Heart right ventricle (tissue), 16 donors: ENCODE data around the gene PAM16. TPM values are rescaled to one million over a fixed set of nuclear protein-coding genes. Genes with fewer than 3 reads are reported as not detected.

ENCODE experiments used
- ATAC-seq, 8 donors: fragments of 200-7000 bp; cut with Tn5 transposase; one replicate each; pipeline ENCODE4 v1.9.1; 2020; ENCODE audit warnings: mild to moderate bottlenecking in 8 of 8, moderate library complexity in 8 of 8, moderate number of reproducible peaks in 1 of 8
- DNase-seq, 2 donors: peaks; one replicate each; pipeline ENCODE4 v3.0.0-alpha.2; 2020
- H3K27ac ChIP-seq, 10 donors: fragments of 200-600 bp; sonication (generic) in 2 of 10; one replicate each; pipeline versions ENCODE4 v1.5.0 to v1.8.0; 2020 to 2022; ENCODE audit warnings: mild to moderate bottlenecking in 3 of 10
- H3K27me3 ChIP-seq, 7 donors: fragments of 200-600 bp; one replicate each; pipeline ENCODE4 v1.8.0; 2021 to 2022; ENCODE audit warnings: mild to moderate bottlenecking in 2 of 7
- H3K36me3 ChIP-seq, 9 donors: fragments of 200-600 bp; sonication (generic) in 1 of 9; one replicate each; pipeline versions ENCODE4 v1.5.0 to v1.8.0; 2020 to 2022; ENCODE audit warnings: mild to moderate bottlenecking in 2 of 9
- H3K4me1 ChIP-seq, 9 donors: fragments of 200-600 bp; sonication (generic) in 1 of 9; one replicate each; pipeline versions ENCODE4 v1.5.0 to v1.8.0; 2020 to 2022; ENCODE audit warnings: mild to moderate bottlenecking in 4 of 9
- H3K4me3 ChIP-seq, 10 donors: fragments of 200-600 bp; sonication (generic) in 2 of 10; one replicate each; pipeline versions ENCODE4 v1.5.0 to v1.8.0; 2020 to 2022; ENCODE audit warnings: mild to moderate bottlenecking in 7 of 10, moderate library complexity in 2 of 10
- H3K9me3 ChIP-seq, 11 donors: fragments of 200-600 bp in 10 of 11; sonication (generic) in 2 of 11; one replicate each; pipeline versions ENCODE4 v1.5.0 to v1.8.0; 2013 to 2022; ENCODE audit warnings: mild to moderate bottlenecking in 2 of 11, control low read depth in 1 of 11, moderate library complexity in 1 of 11
- WGBS, 2 donors: extraction: QIAGEN DNeasy Blood & Tissue Kit; methylation state at CpG; one replicate each; pipeline ENCODE4 v1.1.7; 2013; ENCODE audit warnings: inconsistent platforms in 1 of 2; 5-methylcytosine and 5-hydroxymethylcytosine counted together
- intact Hi-C, 10 donors: fragments of 100-400 bp; cut with DNase I; formaldehyde crosslinking; loops; one replicate each; pipeline versions ENCODE4 v1.11.1 to v1.14.2; 2022
- polyA plus RNA-seq, 2 donors: library from polyadenylated mRNA; stranded (reverse); fragments of 200-250 nt; gene quantifications; one replicate each; pipeline ENCODE4 v1.2.3, GENCODE V29; 2013
- total RNA-seq, 10 donors: library from RNA; stranded (reverse); fragmentation: NEBNext Ultra II Directional in 3 of 10; extraction: Animal tissue kit (Norgen Biotek cat#: 25700) in 3 of 10; gene quantifications; one replicate each; pipeline versions ENCODE4 v1.2.1 to v1.2.4, GENCODE V29; 2021 to 2023
- TF ChIP-seq, protein P1 (sequence below), 9 donors: fragments of 200-600 bp; sonication (generic) in 2 of 9; IDR thresholded peaks; one replicate each; pipeline versions ENCODE4 v1.5.0 to v1.8.0; 2021 to 2022; ENCODE audit warnings: antibody characterized with exemption in 9 of 9, mild to moderate bottlenecking in 5 of 9, moderate library complexity in 1 of 9
- donor health status: Arrhythmogenic right ventricular cardiomyopathy.
- donor health status: ischemic (EF 13 %, LVEDD 7.1; RV severe dilation, severe dysfunction).
- donor health status: healthy with polysubstance abuse.
- donor health status: DM: no; HTN: yes; CAD: no.
- donor health status: DM: no; HTN: no; CAD: no.
- donor health status: ischemic (EF 25% LVEDD 6.9; RV normal size, moderate dysfunction).
- donor health status: ischemic (EF 25% LVEDD 5.7; RV mildly dilated, moderate dysfunction).
- donor health status: healthy.
- donor health status: DM: yes; HTN: yes; CAD: no.
- donor health status: Ischemic cardiomyopathy.
- donor health status: ischemic (EF 35%, LVEDD 5.7; RV mildly dilated, moderate dysfunction).
- donor health status: nonischemic (EF 11% LVEDD 7.7; RV severe dilation, severe dysfunction).
- donor health status: DM: yes; HTN: yes; CAD: no.
- donor health status: PGD.
- donor health status: ischemic (EF 29% LVEDD 5.4; RV normal size, mild dysfunction).
- donor health status: nonischemic (EF 23%, LVEDD 6.1; RV moderate dilation, normal function).

The PAM16 gene
- total and polyA plus RNA-seq, 12 donors = 44.2 to 288 (median 59.0) TPM

DNA sequence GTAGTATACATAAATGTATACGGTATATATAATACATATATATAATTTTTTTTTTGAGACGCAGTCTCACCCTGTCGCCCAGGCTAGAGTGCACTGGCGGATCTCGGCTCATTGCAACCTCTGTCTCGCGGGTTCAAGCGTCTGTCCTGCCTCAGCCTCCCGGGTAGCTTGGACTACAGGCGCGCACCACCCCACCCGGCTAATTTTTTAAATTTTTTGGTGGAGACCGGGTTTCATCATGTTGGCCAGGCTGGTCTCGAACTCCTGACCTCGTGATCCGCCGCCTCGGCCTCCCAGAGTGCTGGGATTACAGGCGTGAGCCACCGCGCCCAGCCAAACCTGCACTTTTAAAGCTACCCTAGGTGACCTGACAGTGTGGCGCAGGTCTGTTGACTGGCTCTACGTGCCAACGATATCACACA lies 745 bp downstream of the PAM16 start:
- Histone ChIP-seq H3K4me1 (peaks cover 11 to 53% (median 30%) of the 10 kb centered on the region in 9 donors), H3K4me3 (peak overlapping the region; percentile 66 to 96 (median 86)), H3K27ac (peak overlapping the region in 9 of 10 donors; percentile 71 to 98 (median 86)), H3K9me3 (no peaks in the 10 kb centered on the region), H3K36me3 (peaks cover 0 to 13% (median 0%) of the 10 kb centered on the region in 9 donors), H3K27me3 (no peaks in the 10 kb centered on the region)
- WGBS, 2 donors = 31 to 35% methylated on average over 24 of the region's 24 CpGs
- ATAC-seq (peak in 2 of 8 donors; percentile 1 to 5), DNase-seq (no peak)
- TF ChIP-seq, protein P1, sequence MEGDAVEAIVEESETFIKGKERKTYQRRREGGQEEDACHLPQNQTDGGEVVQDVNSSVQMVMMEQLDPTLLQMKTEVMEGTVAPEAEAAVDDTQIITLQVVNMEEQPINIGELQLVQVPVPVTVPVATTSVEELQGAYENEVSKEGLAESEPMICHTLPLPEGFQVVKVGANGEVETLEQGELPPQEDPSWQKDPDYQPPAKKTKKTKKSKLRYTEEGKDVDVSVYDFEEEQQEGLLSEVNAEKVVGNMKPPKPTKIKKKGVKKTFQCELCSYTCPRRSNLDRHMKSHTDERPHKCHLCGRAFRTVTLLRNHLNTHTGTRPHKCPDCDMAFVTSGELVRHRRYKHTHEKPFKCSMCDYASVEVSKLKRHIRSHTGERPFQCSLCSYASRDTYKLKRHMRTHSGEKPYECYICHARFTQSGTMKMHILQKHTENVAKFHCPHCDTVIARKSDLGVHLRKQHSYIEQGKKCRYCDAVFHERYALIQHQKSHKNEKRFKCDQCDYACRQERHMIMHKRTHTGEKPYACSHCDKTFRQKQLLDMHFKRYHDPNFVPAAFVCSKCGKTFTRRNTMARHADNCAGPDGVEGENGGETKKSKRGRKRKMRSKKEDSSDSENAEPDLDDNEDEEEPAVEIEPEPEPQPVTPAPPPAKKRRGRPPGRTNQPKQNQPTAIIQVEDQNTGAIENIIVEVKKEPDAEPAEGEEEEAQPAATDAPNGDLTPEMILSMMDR (IDR thresholded peaks at IDR 0.05) = no peak
- intact Hi-C loops = no loop called here

DNA sequence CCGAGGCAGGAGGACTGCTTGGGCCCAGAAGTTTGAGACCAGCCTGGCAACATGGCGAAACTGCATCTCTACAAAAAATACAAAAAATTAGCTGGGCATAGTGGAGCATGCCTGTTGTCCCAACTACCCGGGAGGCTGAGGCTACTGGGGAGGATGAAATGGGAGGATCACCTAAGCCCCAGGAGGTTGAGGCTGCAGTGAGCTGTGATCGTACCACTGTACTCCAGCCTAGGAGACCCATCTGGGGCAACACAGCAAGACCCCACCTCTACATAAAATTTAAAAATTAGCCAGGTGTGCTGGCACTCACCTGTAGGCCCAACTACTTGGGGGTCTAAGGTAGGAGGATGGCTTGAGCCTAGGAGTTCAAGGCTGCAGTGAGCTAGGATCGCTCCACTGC lies 1.8 kb downstream of the PAM16 start:
- TF ChIP-seq, protein P1 (IDR thresholded peaks at IDR 0.05) = no peak
- Histone ChIP-seq H3K27ac (no peak overlapping the region), H3K27me3 (no peaks in the 10 kb centered on the region), H3K36me3 (peaks cover 0 to 4% (median 0%) of the 10 kb centered on the region in 9 donors), H3K4me3 (no peak overlapping the region), H3K9me3 (no peaks in the 10 kb centered on the region), H3K4me1 (peaks cover 11 to 53% (median 30%) of the 10 kb centered on the region in 9 donors)
- intact Hi-C loops = no loop called here
- 96 to 97% methylated on average over 5 of the region's 5 CpGs for WGBS, 2 donors
- ATAC-seq (no peak), DNase-seq (no peak)

- H3K27me3 ChIP-seq = no peaks in the 10 kb centered on the region
Measured at GRCh38 chr16:4347765-4348509, 3.2 kb downstream of the PAM16 start.

DNA sequence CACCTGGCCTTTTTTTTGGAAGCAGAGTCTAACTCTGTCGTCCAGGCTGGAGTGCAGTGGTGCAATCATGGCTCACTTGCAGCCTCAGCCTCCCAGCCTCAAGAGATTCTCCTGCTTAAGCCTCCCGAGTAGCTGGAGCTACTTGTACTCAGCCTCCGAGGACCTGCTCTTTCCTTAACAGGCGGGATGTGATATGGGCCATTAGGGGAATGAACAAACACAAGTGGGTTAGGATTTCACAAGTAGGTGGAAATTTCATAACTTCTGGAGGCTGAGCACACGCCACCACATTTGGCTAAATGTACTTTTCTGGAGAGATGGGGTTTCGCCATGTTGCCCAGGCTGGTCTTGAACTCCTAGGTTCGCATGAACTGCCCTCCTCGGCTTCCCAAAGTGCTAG lies 4.1 kb downstream of the PAM16 start:
- ATAC-seq (peak in 1 of 8 donors; percentile 10), DNase-seq (no peak)
- Histone ChIP-seq H3K27ac (peak overlapping the region in 2 of 10 donors; percentile 31 to 33), H3K36me3 (peaks cover 0 to 6% (median 0%) of the 10 kb centered on the region in 9 donors), H3K9me3 (no peaks in the 10 kb centered on the region), H3K27me3 (no peaks in the 10 kb centered on the region), H3K4me3 (no peak overlapping the region), H3K4me1 (peaks cover 17 to 54% (median 35%) of the 10 kb centered on the region in 9 donors)
- TF ChIP-seq, protein P1 (IDR thresholded peaks at IDR 0.05) = no peak
- 82 to 85% methylated on average over 8 of the region's 8 CpGs for WGBS, 2 donors
- intact Hi-C loops = no loop called here

More at GRCh38 chr16:4347765-4348509, 3.2 kb downstream of the PAM16 start:
- Histone ChIP-seq H3K9me3 (no peaks in the 10 kb centered on the region), H3K4me3 (no peak overlapping the region), H3K4me1 (peaks cover 15 to 53% (median 30%) of the 10 kb centered on the region in 9 donors), H3K36me3 (peaks cover 0 to 3% (median 0%) of the 10 kb centered on the region in 9 donors), H3K27ac (peak overlapping the region in 5 of 10 donors; percentile 15 to 42 (median 21))
- intact Hi-C loops = no loop called here
- DNase-seq (no peak), ATAC-seq (peak in 3 of 8 donors; percentile 1 to 17 (median 12))
- TF ChIP-seq, protein P1 (IDR thresholded peaks at IDR 0.05) = no peak
- WGBS, 2 donors = 64 to 65% methylated on average over 17 of the region's 17 CpGs
